Activated CD8-positive, alpha-beta memory T cell treated with anti-CD3 and anti-CD28 coated beads for 24 hours (primary cell): ENCODE data around the gene TSPYL6.
"Not testable (repeated sequence)": the region's sequence is repeated elsewhere in the genome, so short reads cannot be mapped to it uniquely, and the experiment has no call there.

ENCODE experiments used
- DNase-seq: peaks from one replicate; pipeline ENCODE4 v3.0.0-alpha.2; 2020

Gene TSPYL6

DNA sequence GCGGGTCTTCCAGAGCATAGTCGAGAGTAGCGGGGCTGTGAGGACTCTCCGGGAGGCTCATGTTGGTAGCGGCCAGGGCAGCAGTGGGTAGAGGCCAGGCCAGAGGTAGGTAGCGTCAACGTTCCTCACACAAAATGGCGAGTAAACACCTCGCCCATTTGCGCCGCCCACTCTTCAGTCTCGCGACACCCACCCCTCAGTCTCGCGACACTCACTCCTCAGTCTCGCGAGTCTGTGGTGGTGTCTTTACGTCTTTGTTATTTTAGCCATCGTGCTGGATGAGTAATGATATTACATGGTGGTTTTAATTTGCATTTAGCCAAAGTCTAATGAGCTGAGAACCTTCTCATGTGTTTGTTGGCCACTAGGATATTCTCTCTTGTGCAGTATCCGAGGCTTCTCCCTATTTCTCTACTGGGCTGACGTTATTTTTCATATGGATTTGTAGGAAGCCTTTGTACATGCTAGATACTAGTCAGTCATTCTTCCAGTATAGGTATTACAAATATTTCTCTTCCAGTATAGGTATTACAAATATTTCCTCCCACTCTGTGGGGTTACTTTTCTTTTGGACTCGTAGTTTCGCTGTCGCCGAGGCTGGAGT is at the start of gene TSPYL6:
TSPYL6 (minus strand) TSS at position 139 of the 604 bp plus-strand sequence; CDS start at position 61, 78 bp downstream.
- no peak for DNase-seq

- DNase-seq = no peak
These were observed 47.6 kb upstream of the TSPYL6 start for GRCh38 chr2:54303631-54304030.

GRCh38 chr2:54298514-54298913 is 42.5 kb upstream of the TSPYL6 start:
- DNase-seq = no peak

- no peak for DNase-seq
These were observed 39.9 kb upstream of the TSPYL6 start for GRCh38 chr2:54295911-54296310.

DNA sequence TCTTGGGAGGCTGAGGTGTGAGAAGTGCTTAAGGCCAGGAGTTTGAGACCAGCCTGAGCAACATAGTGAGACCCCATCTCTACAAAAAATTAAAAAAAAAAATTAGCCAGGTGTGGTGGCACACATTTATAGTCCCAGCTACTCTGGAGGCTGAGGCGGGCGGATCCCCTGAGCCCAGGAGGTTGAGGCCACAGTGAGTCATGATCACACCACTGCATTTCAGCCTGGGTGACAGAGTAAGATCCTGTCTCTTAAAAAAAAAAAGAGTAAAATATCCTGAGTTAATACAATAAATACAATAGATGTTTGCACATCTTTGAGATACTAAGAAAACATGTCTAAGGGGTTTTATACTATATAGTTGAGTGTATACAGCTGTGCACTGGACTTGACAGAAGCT is 38.6 kb upstream of the TSPYL6 start:
- DNase-seq = not testable (repeated sequence)

DNA sequence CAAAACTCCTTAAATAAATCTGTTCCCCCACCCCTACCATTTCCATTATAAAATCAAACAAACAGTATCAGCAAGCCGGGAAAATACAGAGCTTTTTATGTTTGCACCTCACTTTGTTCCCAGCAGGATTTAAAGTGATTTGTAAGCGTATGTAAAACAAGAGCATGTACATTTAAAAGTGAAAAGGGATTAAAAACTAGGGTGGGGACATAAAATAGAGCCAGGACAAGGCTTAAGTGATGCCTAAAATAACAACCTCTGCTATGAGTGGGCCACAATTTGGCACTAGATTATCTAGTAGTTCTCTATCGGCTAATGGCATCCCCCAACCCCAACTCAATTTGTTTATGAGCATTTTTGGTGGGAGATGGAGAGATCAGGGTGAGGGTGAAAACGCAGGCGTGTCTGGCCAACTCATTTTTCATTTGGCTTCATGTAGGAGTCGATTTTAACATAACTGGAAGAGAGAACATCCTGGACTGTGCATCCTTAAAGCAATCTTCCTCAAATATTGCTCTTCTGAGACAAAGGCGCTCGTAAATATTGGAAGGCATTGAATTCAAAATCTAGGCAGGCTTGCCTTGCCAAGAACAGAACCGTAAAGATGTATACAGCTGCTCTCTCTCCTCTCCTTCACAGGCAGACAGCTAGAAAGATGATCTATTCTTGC is 34.5 kb upstream of the TSPYL6 start:
- DNase-seq = no peak

DNA sequence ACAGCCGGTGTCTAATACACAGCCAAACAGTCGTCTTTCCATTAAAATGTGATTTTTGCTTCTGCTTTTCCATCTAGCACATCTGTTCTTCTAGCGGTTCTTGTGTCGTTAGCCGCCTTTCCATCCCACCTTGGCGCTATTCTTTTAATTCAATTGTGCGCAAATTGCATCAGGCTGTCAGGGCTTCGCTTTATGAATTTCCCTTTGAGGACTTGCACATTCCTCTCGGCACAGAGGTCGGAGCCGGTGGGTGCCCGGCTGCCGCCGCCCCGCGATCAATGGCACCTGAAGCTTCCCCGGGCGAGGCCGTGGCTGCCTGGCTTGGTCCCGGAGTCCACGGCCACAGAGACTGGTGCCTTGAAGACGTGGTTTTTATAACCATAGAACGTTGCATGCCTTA is 33.9 kb upstream of the TSPYL6 start:
- DNase-seq = no peak

- no peak for DNase-seq
These were observed 31.5 kb upstream of the TSPYL6 start for GRCh38 chr2:54287532-54287931.

DNA sequence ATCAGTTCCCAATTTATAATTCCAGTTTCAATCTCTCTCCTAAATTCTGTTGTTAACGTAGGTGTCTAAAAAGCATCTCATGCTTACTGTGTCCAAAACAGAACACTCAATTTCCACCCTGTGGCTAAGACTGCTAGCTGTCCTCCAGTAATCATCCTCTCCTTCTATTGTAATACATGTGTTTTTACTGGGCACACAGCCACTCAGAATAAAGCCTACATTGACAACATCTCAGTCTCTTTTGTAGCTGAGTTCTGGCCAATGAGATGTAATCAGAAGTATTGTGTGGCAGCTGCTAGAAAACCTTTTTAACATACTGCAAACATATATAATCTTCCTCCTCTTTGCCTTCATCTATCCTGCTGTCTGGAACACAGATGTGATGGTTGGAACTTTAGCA is 29.4 kb upstream of the TSPYL6 start:
- no peak for DNase-seq

DNA sequence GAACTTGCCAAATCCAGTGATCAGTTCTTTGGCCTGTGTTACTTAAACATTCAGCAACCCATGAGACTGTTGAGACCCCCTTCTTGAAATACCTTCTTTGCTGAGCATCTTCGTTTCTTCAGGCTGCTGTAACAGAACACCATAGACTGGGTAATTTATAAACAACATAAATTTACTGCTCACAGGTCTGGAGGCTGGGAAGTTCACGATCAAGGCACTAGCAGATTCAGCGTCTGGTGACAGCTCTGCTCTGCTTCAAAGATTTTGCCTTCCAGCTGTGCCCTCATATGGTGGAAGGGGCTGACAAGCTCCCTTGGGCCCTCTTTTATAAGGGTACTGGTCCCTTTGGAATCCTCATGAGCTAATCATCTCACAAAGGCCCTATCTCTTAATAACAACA is 28.8 kb upstream of the TSPYL6 start:
- DNase-seq = no peak

GRCh38 chr2:54279385-54279784 is 23.4 kb upstream of the TSPYL6 start:
- no peak for DNase-seq

DNA sequence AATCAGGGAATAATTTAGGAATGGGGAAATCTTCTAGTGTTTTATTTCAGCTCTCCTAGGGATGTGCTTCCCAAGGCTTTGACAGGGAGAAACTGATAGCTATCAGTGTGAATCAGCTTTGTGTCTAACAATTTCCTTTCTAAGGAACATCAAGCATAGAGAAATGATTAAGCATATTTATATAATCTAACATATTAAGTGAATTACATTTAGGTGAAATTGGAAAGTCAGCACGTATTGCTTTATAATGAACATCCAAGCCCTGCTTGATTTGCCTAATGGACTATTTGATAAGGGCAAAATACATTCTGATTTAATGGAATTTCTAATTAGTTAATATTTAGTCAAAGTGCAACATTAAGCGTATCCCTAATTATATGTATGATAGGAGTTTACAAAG is 19.5 kb upstream of the TSPYL6 start:
- DNase-seq = no peak

- DNase-seq = no peak
These were observed 18.8 kb upstream of the TSPYL6 start for GRCh38 chr2:54274781-54275242.

- no peak for DNase-seq
These were observed 16.0 kb upstream of the TSPYL6 start for GRCh38 chr2:54271843-54272627.

DNA sequence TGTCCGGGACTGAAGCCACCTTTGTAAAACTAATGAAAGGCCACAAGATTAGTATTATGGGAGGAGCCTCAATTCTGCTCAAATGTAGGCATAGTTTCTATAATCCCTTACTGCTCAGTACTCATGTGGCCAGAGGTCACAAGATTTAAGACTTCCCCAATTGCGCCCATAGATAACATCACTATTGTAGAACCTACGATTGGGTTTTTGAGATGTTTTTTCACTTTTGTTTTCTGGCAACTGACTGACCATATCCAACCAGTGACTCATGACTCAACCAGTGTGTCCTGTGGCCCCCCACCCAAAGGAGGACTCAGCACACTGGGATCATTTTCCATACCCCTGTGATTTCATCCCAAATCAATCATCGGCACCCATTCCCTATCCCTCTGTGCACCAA is 15.2 kb upstream of the TSPYL6 start:
- no peak for DNase-seq

DNA sequence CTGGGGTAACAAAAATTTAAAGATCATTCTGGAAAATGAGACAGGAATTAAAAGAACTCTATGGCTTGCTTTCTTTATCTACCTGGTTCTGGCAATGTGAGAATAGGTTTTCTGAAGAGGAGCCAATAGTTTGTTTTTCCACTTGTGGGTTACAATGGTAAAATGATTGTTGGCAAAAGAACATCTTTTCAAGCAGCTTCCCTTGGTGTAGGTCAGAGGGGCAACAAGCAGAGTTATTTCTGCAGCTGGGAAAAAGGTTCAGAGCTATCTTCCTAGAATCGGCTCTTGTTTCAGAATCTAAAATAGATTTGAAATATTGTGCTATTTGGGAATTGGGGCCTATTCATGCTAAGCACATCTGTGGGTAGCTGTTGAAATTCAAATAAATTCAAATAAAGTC is 11.5 kb upstream of the TSPYL6 start:
- DNase-seq = no peak

- DNase-seq = not testable (repeated sequence)
These were observed 9.1 kb upstream of the TSPYL6 start for GRCh38 chr2:54265081-54265480.

GRCh38 chr2:54262015-54262765 is 6.2 kb upstream of the TSPYL6 start:
- no peak for DNase-seq

DNA sequence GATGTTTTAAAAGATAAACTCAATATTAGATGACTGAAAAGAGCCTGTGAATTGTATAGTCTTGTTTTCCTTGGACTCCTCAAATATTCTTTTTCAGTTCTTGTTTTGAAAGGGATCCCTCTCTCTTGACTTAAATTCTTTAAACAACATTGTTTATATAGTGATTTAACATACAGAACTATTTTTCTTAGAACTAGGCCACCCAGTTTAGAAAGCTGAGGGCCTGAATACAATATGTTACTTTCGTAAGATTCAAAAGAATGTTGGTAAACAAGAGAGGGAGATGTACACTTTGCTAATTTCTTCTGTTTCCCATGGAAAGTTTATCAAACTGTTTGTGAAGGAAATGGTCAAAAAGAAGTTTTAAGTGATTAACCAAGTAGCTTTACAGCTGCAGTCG is 5.5 kb upstream of the TSPYL6 start:
- DNase-seq = no peak

GRCh38 chr2:54260241-54260595 is 4.2 kb upstream of the TSPYL6 start:
- no peak for DNase-seq

DNA sequence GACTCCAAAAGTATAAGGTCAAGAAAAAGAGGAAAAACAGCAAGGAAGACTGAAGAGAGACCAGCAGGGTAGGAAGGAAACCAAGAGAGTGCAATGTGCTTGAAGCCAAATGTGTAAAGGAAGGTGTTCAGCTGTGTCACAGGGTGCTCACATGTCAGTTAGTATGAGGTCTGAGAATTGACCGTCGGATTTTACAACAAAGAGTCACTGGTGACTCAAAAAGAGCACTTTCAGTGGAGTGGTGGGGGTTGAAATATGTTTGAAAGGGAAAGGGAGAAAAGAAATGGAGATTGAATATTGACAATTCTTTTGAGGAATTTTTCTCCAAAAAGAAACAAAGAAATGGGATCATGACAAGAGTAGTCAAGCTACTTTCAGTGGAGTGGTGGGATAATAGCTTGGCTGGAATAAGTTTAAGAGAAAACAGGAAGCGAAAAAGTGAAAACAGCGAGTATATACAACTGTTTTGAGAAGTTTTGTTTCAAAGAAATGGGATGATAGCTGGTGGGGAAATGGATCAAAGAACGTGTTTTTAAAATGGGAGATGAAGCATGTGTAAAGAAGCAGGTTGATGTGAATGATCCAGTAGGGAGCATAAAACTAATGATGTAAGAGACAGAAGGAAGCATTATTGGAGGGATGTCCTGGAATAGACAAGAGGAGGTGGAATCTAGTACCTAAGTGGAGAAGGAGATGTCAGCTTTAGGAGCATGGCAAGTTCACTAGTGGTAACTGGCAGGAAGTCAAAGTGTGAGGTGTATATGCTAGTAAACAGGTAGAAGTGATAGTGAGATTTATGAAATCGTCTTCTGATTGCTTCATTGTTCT is 3.6 kb upstream of the TSPYL6 start:
- no peak for DNase-seq

DNA sequence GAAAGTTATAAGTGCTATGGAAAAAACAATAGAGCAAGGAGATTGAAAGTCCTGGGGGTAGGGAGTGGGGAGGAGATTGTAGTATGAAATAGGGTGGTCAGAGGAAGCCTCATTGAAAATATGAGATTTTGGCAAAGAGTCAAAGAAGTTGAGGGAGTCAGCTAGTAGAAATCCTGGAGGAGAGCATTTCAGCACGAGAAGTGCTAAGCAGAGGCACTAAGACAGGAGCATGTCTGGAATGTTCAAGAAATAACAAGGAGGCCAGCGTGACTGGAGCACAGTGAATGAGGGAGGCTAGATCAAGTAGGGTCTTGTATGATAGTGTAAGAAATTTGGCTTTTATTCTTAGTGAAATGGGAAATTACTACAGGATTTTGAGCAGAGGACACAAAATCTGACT is 2.1 kb upstream of the TSPYL6 start:
- no peak for DNase-seq
